ENCODE data around the gene MROH8. TPM values are rescaled to one million over a fixed set of nuclear protein-coding genes. Genes with fewer than 3 reads are reported as not detected.

MROH8 gene
- total RNA-seq, 3 donors from 2014 or later (not counting 1 experiment from before 2014, with no cell fraction given) = 1.7 to 3.2 (median 2.3) TPM

DNA sequence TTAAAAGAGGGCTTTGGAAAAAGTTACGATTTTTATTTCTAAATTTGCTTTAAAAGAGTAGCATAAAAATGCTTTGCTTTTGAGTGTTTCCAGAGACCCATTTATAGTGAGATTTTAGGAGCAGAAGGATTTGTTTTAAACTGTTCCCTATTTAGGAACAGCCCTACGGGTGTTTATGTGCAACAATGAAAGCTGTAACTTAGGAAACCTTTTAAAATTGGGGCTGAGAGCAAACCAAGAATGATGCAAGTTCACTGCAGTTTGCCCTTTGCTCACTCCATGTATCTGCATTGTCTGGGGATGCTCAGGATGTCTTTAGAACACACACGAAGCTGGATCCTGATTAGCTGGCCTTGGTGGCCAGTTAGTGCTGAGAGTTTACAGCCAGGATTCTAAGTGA is 41.4 kb upstream of the MROH8 start:
- Histone ChIP-seq H3K9me3 (ENCODE audit: control insufficient read depth, insufficient read depth, low read length) (no peaks in the 10 kb centered on the region), H3K27me3 (ENCODE audit: control insufficient read depth, insufficient read depth, low read length) (no peaks in the 10 kb centered on the region), H3K4me3 (ENCODE audit: low read length) (no peak overlapping the region), H3K4me1 (ENCODE audit: control insufficient read depth, insufficient read depth, low read length) (no peaks in the 10 kb centered on the region), H3K36me3 (ENCODE audit: control insufficient read depth, insufficient read depth, low read length) (peaks cover 59% of the 10 kb centered on the region), H3K27ac (ENCODE audit: low read length) (no peak overlapping the region)
- Mint-ChIP-seq H3K36me3 (peaks cover 33% of the 10 kb centered on the region), H3K27me3 (ENCODE audit: low read depth in 2 of 2) (no peaks in the 10 kb centered on the region), H3K9me3 (no peaks in the 10 kb centered on the region), H3K27ac (no peak overlapping the region), H3K4me3 (no peak overlapping the region), H3K4me1 (peaks cover 5 to 12% of the 10 kb centered on the region in 2 donors)
- WGBS (ENCODE audit: insufficient coverage) = 93% methylated on average over 3 of the region's 3 CpGs
- ATAC-seq = no peak
- intact Hi-C loops (cut with micrococcal nuclease) = no loop called here
- TF ChIP-seq, protein P1, sequence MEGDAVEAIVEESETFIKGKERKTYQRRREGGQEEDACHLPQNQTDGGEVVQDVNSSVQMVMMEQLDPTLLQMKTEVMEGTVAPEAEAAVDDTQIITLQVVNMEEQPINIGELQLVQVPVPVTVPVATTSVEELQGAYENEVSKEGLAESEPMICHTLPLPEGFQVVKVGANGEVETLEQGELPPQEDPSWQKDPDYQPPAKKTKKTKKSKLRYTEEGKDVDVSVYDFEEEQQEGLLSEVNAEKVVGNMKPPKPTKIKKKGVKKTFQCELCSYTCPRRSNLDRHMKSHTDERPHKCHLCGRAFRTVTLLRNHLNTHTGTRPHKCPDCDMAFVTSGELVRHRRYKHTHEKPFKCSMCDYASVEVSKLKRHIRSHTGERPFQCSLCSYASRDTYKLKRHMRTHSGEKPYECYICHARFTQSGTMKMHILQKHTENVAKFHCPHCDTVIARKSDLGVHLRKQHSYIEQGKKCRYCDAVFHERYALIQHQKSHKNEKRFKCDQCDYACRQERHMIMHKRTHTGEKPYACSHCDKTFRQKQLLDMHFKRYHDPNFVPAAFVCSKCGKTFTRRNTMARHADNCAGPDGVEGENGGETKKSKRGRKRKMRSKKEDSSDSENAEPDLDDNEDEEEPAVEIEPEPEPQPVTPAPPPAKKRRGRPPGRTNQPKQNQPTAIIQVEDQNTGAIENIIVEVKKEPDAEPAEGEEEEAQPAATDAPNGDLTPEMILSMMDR (IDR thresholded peaks at IDR 0.05) = no peak
- no peak for DNase-seq

DNA sequence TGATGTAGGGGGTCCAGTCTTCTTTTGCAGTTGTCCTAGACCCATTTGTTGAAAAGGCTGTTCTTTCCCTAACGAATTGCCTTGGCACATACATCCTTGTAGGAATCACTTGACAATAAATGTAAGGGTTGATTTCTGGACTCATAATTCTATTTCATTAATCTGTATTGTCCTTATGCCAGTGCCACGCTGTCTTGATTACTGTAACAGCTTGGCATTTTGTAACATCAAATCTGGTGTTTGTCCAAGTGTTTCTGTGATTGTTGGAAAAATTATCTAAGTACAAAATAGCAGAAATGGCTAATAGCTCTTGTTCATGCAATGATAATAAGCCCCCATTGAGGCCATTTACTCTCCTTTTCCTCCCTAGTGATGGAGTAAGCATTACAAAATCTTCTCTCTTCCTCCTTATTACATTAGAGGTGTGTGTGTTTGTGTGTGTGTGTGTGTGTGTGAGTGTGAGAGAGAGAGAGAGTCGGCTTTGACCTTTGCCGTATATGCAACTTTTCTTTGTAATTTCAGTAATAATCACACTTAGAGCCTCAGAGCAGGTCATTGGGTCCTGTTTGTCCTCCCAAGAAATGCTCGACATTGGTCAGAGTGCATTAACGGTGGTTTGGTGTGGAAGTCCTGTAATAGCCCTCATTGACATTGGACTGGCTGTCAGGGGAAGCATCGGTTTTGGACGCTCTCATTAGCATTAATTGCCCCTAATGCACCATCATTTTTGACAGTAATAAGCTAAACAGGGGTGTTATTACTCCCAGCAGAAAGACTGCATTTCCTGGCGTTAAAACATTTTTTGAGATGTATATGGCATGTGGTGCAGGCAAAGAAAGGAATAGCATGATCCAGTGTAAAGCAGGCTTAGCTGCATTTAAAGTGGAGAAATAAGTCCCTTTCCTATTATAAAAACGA is 40.7 kb upstream of the MROH8 start:
- Histone ChIP-seq H3K9me3 (ENCODE audit: control insufficient read depth, insufficient read depth, low read length) (no peaks in the 10 kb centered on the region), H3K36me3 (ENCODE audit: control insufficient read depth, insufficient read depth, low read length) (peaks cover 59% of the 10 kb centered on the region), H3K4me1 (ENCODE audit: control insufficient read depth, insufficient read depth, low read length) (no peaks in the 10 kb centered on the region), H3K4me3 (ENCODE audit: low read length) (no peak overlapping the region), H3K27ac (ENCODE audit: low read length) (no peak overlapping the region), H3K27me3 (ENCODE audit: control insufficient read depth, insufficient read depth, low read length) (no peaks in the 10 kb centered on the region)
- H3K4me1 Mint-ChIP-seq = peaks cover 5 to 12% of the 10 kb centered on the region in 2 donors
- no peak overlapping the region for H3K27ac Mint-ChIP-seq
- no peak for ATAC-seq
- TF ChIP-seq, protein P1 (IDR thresholded peaks at IDR 0.05) = no peak
- no peaks in the 10 kb centered on the region for H3K9me3 Mint-ChIP-seq
- intact Hi-C loops (cut with micrococcal nuclease) = no loop called here
- H3K27me3 Mint-ChIP-seq (ENCODE audit: low read depth in 2 of 2) = no peaks in the 10 kb centered on the region
- no peak overlapping the region for H3K4me3 Mint-ChIP-seq
- H3K36me3 Mint-ChIP-seq = peaks cover 27% of the 10 kb centered on the region
- no peak for DNase-seq
- 97% methylated on average over 9 of the region's 10 CpGs for WGBS (ENCODE audit: insufficient coverage)

DNA sequence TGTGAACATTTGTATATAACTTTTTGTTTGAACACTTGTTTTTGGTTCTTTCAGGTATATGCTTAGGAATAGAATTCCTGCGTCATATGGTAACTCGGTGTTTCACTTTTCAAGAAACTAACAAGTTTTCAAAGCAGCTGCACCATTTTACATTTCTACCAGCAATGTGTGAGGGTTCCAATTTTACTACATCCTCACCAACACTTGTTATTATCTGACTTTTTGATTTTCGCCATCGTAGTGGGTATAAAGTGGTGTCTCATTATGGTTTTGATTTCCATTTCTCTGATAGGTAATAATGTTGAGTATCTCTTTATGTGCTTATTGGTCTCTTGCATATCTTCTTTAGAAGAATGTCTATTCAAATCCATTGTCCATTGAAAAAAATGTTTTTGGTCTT is 39.6 kb upstream of the MROH8 start:
- H3K27me3 Mint-ChIP-seq (ENCODE audit: low read depth in 2 of 2) = no peaks in the 10 kb centered on the region
- ATAC-seq (no peak), DNase-seq (no peak)
- no peak overlapping the region for H3K27ac Mint-ChIP-seq
- Histone ChIP-seq H3K27me3 (ENCODE audit: control insufficient read depth, insufficient read depth, low read length) (no peaks in the 10 kb centered on the region), H3K4me3 (ENCODE audit: low read length) (no peak overlapping the region), H3K9me3 (ENCODE audit: control insufficient read depth, insufficient read depth, low read length) (no peaks in the 10 kb centered on the region), H3K36me3 (ENCODE audit: control insufficient read depth, insufficient read depth, low read length) (peaks cover 58% of the 10 kb centered on the region), H3K4me1 (ENCODE audit: control insufficient read depth, insufficient read depth, low read length) (no peaks in the 10 kb centered on the region), H3K27ac (ENCODE audit: low read length) (no peak overlapping the region)
- peaks cover 5 to 12% of the 10 kb centered on the region in 2 donors for H3K4me1 Mint-ChIP-seq
- H3K36me3 Mint-ChIP-seq = peaks cover 19% of the 10 kb centered on the region
- H3K9me3 Mint-ChIP-seq = no peaks in the 10 kb centered on the region
- intact Hi-C loops (cut with micrococcal nuclease) = no loop called here
- H3K4me3 Mint-ChIP-seq = no peak overlapping the region
- 50% methylated on average over 2 of the region's 4 CpGs for WGBS (ENCODE audit: insufficient coverage)
- TF ChIP-seq, protein P1 (IDR thresholded peaks at IDR 0.05) = no peak

Measured in natural killer cell (primary cell).